ENCODE data around the gene NUS1. TPM values are rescaled to one million over a fixed set of nuclear protein-coding genes. Genes with fewer than 3 reads are reported as not detected.
"Not testable (repeated sequence)": the region's sequence is repeated elsewhere in the genome, so short reads cannot be mapped to it uniquely, and the experiment has no call there.

NUS1 gene
- total and polyA plus RNA-seq, 8 donors, result 12.7 to 56.9 (median 20.3) TPM

- DNase-seq, result no peak
- 79 to 88% (median 83%) methylated on average over 1 of the region's 1 CpG for WGBS, 5 donors
Observed at GRCh38 chr6:117687021-117687648, 11.9 kb downstream of the NUS1 start.

GRCh38 chr6:117689584-117689983, 14.3 kb downstream of the NUS1 start:
- H3K27me3 ChIP-seq; H3K4me3 ChIP-seq; H3K27ac ChIP-seq; DNase-seq; intact Hi-C loops (cut with DNase I; ENCODE audit: low total_unique reads); H3K9me3 ChIP-seq: not testable (repeated sequence)
- Histone ChIP-seq H3K36me3 (peaks cover 0 to 16% (median 15%) of the 10 kb centered on the region in 4 donors), H3K4me1 (peaks cover 3 to 25% (median 15%) of the 10 kb centered on the region in 4 donors)
- WGBS, 5 donors, result 95 to 100% (median 97%) methylated on average over 4 of the region's 4 CpGs

More at GRCh38 chr6:117687021-117687648, 11.9 kb downstream of the NUS1 start:
- H3K4me1 ChIP-seq, result peaks cover 8 to 49% (median 30%) of the 10 kb centered on the region in 4 donors
- no peaks in the 10 kb centered on the region for H3K9me3 ChIP-seq
- no peak overlapping the region for H3K27ac ChIP-seq
- TF ChIP-seq EP300 (IDR thresholded peaks at IDR 0.05) (no peak), POLR2AphosphoS5 (IDR thresholded peaks at IDR 0.05) (no peak), CTCF (IDR thresholded peaks at IDR 0.05) (no peak), POLR2A (IDR thresholded peaks at IDR 0.05) (no peak)
- H3K27me3 ChIP-seq, result no peaks in the 10 kb centered on the region
- no peak overlapping the region for H3K4me3 ChIP-seq
- H3K36me3 ChIP-seq, result no peaks in the 10 kb centered on the region
- intact Hi-C loops (cut with DNase I; ENCODE audit: low total_unique reads), result no loop called here

- no peaks in the 10 kb centered on the region for H3K27me3 ChIP-seq
- intact Hi-C loops (cut with DNase I; ENCODE audit: low total_unique reads), result no loop called here
- H3K9me3 ChIP-seq, result no peaks in the 10 kb centered on the region
- H3K4me1 ChIP-seq, result peaks cover 0 to 4% (median 0%) of the 10 kb centered on the region in 4 donors
- peaks cover 0 to 56% (median 48%) of the 10 kb centered on the region in 4 donors for H3K36me3 ChIP-seq
- WGBS, 5 donors, result 47 to 64% (median 54%) methylated on average over 3 of the region's 3 CpGs
- no peak for DNase-seq
- no peak for TF ChIP-seq POLR2A (IDR thresholded peaks at IDR 0.05)
- TF ChIP-seq CTCF (IDR thresholded peaks at IDR 0.05), result no peak
- TF ChIP-seq EP300 (IDR thresholded peaks at IDR 0.05), result no peak
- no peak for TF ChIP-seq POLR2AphosphoS5 (IDR thresholded peaks at IDR 0.05)
- H3K4me3 ChIP-seq, result no peak overlapping the region
- no peak overlapping the region for H3K27ac ChIP-seq
Observed at GRCh38 chr6:117706504-117706903, 31.2 kb downstream of the NUS1 start.

GRCh38 chr6:117706936-117707509, 31.8 kb downstream of the NUS1 start:
- H3K4me3 ChIP-seq; H3K4me1 ChIP-seq; intact Hi-C loops (cut with DNase I; ENCODE audit: low total_unique reads); DNase-seq; H3K27ac ChIP-seq; H3K9me3 ChIP-seq; H3K27me3 ChIP-seq: not testable (repeated sequence)
- WGBS, 5 donors, result 74 to 82% (median 76%) methylated on average over 6 of the region's 7 CpGs
- peaks cover 0 to 58% (median 49%) of the 10 kb centered on the region in 4 donors for H3K36me3 ChIP-seq

GRCh38 chr6:117711369-117711768, 36.1 kb downstream of the NUS1 start:
- intact Hi-C loops (cut with DNase I; ENCODE audit: low total_unique reads), result no loop called here
- Histone ChIP-seq H3K27ac (no peak overlapping the region), H3K27me3 (no peaks in the 10 kb centered on the region), H3K4me3 (no peak overlapping the region), H3K9me3 (no peaks in the 10 kb centered on the region), H3K4me1 (no peaks in the 10 kb centered on the region), H3K36me3 (peaks cover 0 to 20% (median 12%) of the 10 kb centered on the region in 4 donors)
- DNase-seq, result peak in 1 of 2 donors; percentile 5
- TF ChIP-seq EP300 (IDR thresholded peaks at IDR 0.05) (no peak), POLR2AphosphoS5 (IDR thresholded peaks at IDR 0.05) (no peak), POLR2A (IDR thresholded peaks at IDR 0.05) (no peak), CTCF (IDR thresholded peaks at IDR 0.05) (no peak)

Data from stomach (tissue), 9 donors.